ENCODE results near the gene AP3S2. TPM values are rescaled to one million over a fixed set of nuclear protein-coding genes. Genes with fewer than 3 reads are reported as not detected.
"Not testable (repeated sequence)": the region's sequence is repeated elsewhere in the genome, so short reads cannot be mapped to it uniquely, and the experiment has no call there.

AP3S2 gene
- total and polyA plus RNA-seq, 7 donors: 24.1 to 88.5 (median 33.5) TPM

GRCh38 chr15:89785774-89786140 is 108.0 kb downstream of the AP3S2 start:
- H3K4me1 ChIP-seq: no peaks in the 10 kb centered on the region
- DNase-seq: no peak
- H3K9me3 ChIP-seq: peaks cover 0 to 4% (median 1%) of the 10 kb centered on the region in 4 donors
- H3K36me3 ChIP-seq: no peaks in the 10 kb centered on the region
- H3K27ac ChIP-seq: no peak overlapping the region
- no peak overlapping the region for H3K4me3 ChIP-seq
- intact Hi-C loops (cut with DNase I): no loop called here
- H3K27me3 ChIP-seq: no peaks in the 10 kb centered on the region
- TF ChIP-seq EP300 (IDR thresholded peaks at IDR 0.05) (no peak), POLR2A (IDR thresholded peaks at IDR 0.05) (no peak), POLR2AphosphoS5 (IDR thresholded peaks at IDR 0.05) (no peak), CTCF (IDR thresholded peaks at IDR 0.05) (no peak)

GRCh38 chr15:89785064-89785773 is 108.6 kb downstream of the AP3S2 start:
- TF ChIP-seq POLR2A (IDR thresholded peaks at IDR 0.05) (no peak), POLR2AphosphoS5 (IDR thresholded peaks at IDR 0.05) (no peak), EP300 (IDR thresholded peaks at IDR 0.05) (no peak)
- Histone ChIP-seq H3K4me1 (no peaks in the 10 kb centered on the region), H3K27ac (peak overlapping the region in 1 of 4 donors; percentile 2), H3K4me3 (no peak overlapping the region), H3K36me3 (no peaks in the 10 kb centered on the region), H3K27me3 (no peaks in the 10 kb centered on the region), H3K9me3 (peaks cover 0 to 4% (median 1%) of the 10 kb centered on the region in 4 donors)
- intact Hi-C loops (cut with DNase I): no loop called here
- WGBS, 2 donors: 15 to 63% methylated on average over 13 of the region's 13 CpGs
- no peak for DNase-seq

- TF ChIP-seq POLR2AphosphoS5 (IDR thresholded peaks at IDR 0.05) (no peak), CTCF (IDR thresholded peaks at IDR 0.05) (no peak), POLR2A (IDR thresholded peaks at IDR 0.05) (no peak), EP300 (IDR thresholded peaks at IDR 0.05) (no peak)
Measured at GRCh38 chr15:89784686-89784960, 109.2 kb downstream of the AP3S2 start.

GRCh38 chr15:89783861-89784685 is 109.7 kb downstream of the AP3S2 start:
- DNase-seq: no peak
- Histone ChIP-seq H3K27ac (no peak overlapping the region), H3K36me3 (no peaks in the 10 kb centered on the region), H3K9me3 (peaks cover 0 to 4% (median 1%) of the 10 kb centered on the region in 4 donors), H3K4me3 (no peak overlapping the region), H3K4me1 (no peaks in the 10 kb centered on the region), H3K27me3 (no peaks in the 10 kb centered on the region)
- intact Hi-C loops (cut with DNase I): no loop called here
- 53 to 81% methylated on average over 15 of the region's 15 CpGs for WGBS, 2 donors
- TF ChIP-seq POLR2AphosphoS5 (IDR thresholded peaks at IDR 0.05) (no peak), EP300 (IDR thresholded peaks at IDR 0.05) (no peak), POLR2A (IDR thresholded peaks at IDR 0.05) (no peak), CTCF (IDR thresholded peaks at IDR 0.05) (no peak)

More at GRCh38 chr15:89784686-89784960, 109.2 kb downstream of the AP3S2 start:
- H3K4me3 ChIP-seq: no peak overlapping the region
- peaks cover 0 to 4% (median 1%) of the 10 kb centered on the region in 4 donors for H3K9me3 ChIP-seq
- DNase-seq: no peak
- no peaks in the 10 kb centered on the region for H3K4me1 ChIP-seq
- 51 to 80% methylated on average over 7 of the region's 7 CpGs for WGBS, 2 donors
- no peaks in the 10 kb centered on the region for H3K36me3 ChIP-seq
- intact Hi-C loops (cut with DNase I): no loop called here
- H3K27ac ChIP-seq: peak overlapping the region in 1 of 4 donors; percentile 2
- no peaks in the 10 kb centered on the region for H3K27me3 ChIP-seq

- no peaks in the 10 kb centered on the region for H3K27me3 ChIP-seq
- no peak overlapping the region for H3K27ac ChIP-seq
- no peaks in the 10 kb centered on the region for H3K4me1 ChIP-seq
- no peak overlapping the region for H3K4me3 ChIP-seq
- no peaks in the 10 kb centered on the region for H3K36me3 ChIP-seq
- TF ChIP-seq POLR2AphosphoS5 (IDR thresholded peaks at IDR 0.05) (no peak), EP300 (IDR thresholded peaks at IDR 0.05) (no peak), CTCF (IDR thresholded peaks at IDR 0.05) (no peak), POLR2A (IDR thresholded peaks at IDR 0.05) (no peak)
- intact Hi-C loops (cut with DNase I): no loop called here
- WGBS, 2 donors: 72 to 81% methylated on average over 14 of the region's 14 CpGs
- no peak for DNase-seq
- H3K9me3 ChIP-seq: peaks cover 0 to 4% (median 1%) of the 10 kb centered on the region in 4 donors
Measured at GRCh38 chr15:89783111-89783860, 110.5 kb downstream of the AP3S2 start.

- DNase-seq; intact Hi-C loops (cut with DNase I); H3K4me3 ChIP-seq; H3K36me3 ChIP-seq; H3K4me1 ChIP-seq; H3K27me3 ChIP-seq; H3K27ac ChIP-seq; H3K9me3 ChIP-seq: not testable (repeated sequence)
- 89 to 92% methylated on average over 9 of the region's 9 CpGs for WGBS, 2 donors
Measured at GRCh38 chr15:89782619-89782950, 111.2 kb downstream of the AP3S2 start.
